ENCODE results near the gene MYL9.

Gene MYL9

GRCh38 chr20:36585410-36586125 lies 44.2 kb downstream of the MYL9 start:
- no peak for DNase-seq

DNA sequence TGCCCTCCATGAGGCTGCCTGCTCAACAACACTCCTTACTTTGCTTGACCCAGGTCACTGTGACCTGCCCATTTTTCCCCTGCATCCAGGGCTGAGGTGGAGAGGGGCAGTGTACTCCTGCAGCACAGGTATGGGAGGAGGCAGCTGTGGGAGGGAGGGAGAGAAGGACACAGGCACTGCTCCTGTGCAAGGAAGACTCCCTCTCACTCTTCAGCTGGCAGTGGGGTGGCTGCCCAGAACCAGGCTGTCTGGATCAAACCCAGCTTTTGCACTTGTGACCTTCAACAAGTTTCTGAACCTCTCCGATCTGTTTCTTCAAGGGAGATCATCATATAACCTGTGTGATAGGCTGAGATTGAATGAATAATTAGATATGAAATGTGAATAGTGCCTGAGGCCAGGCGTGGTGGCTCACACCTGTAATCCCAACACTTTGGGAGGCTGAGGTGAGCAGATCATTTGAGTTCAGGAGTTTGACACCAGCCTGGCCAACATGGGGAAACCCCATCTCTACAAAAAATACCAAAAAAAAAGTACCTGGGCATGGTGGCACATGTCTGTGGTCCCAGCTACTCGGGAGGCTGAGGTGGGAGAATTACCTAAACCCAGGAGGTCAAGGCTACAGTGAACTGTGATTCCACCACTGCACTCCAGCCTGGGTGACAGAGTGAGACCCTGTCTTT lies 46.2 kb downstream of the MYL9 start:
- DNase-seq: no peak

DNA sequence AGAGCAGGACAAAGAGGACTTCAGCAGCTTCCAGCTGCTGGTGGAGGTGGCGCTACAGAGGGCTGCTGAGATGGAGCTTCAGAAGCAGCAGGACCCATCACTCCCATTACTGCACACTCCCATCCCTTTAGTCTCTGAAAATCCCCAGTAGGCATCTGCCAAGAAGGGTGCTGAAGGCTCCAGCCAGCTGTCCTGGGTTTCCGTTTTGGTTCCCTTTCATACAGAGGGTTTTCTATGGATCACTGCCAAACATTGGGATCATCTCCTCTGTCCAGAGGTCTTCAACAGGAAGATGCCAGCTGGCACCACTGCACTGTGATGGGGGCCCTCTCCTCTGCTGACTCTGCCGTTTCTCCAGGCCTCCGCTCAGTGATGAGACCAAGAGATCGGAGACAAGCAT lies 50.0 kb downstream of the MYL9 start:
- DNase-seq: no peak

DNA sequence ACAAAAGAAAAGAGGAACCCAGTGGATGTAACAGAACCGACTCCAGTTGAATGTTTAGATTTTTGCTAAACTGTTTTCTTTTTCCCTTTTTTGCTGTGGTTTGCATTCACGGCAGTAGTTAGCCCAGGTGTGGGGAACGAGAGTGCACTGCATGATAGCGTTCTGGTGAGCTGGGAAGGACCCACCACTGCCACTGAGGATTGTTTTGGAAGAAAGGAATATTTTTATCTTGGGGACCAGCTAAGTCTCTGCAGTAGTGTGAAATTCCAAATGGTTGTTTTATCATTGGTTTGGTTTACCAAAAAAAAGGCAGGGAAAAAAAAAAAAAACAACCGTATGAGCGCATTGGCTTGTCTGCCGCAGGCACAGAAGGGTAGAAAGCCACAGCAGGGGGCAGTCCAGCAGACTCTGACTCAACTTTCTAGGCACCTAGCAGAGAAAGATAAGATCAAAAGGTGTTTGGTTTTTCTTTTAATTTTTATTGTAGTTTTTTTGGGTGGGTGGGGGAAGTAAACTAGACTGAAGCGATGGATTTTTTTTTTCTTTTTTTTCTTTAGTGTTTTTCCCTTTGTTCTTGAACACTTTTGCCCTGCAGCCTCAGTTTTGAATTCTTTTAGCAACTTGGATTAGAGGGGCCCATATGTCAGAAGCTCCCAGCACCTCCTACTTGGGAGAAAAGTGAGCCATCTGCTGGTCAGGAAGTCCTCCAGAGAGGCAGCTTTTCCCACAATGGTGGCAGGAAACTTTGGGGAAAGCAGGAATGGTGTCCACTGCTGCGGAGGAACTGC lies 50.7 kb downstream of the MYL9 start:
- DNase-seq: no peak

GRCh38 chr20:36593347-36593929 lies 52.1 kb downstream of the MYL9 start:
- DNase-seq: no peak

GRCh38 chr20:36599912-36600345 lies 58.6 kb downstream of the MYL9 start:
- DNase-seq: peak in 1 of 2 experiments; percentile 23
